Stimulated activated CD4-positive, alpha-beta T cell treated with anti-CD3 and anti-CD28 coated beads, Interleukin-1b, Interleukin-23, amount 100 ng/mL, for 48 hours (primary cell): ENCODE results near the gene CYFIP1.
A peak's percentile ranks its signal among the peaks of the same experiment; 100 is the strongest.

Experiments used
- DNase-seq: peaks from one replicate; pipeline ENCODE4 v3.0.0-alpha.2; 2020

The CYFIP1 gene

GRCh38 chr15:22861161-22861560 is 119.0 kb downstream of the CYFIP1 start:
- no peak for DNase-seq

- no peak for DNase-seq
These were observed 123.5 kb downstream of the CYFIP1 start for GRCh38 chr15:22856659-22857058.

DNA sequence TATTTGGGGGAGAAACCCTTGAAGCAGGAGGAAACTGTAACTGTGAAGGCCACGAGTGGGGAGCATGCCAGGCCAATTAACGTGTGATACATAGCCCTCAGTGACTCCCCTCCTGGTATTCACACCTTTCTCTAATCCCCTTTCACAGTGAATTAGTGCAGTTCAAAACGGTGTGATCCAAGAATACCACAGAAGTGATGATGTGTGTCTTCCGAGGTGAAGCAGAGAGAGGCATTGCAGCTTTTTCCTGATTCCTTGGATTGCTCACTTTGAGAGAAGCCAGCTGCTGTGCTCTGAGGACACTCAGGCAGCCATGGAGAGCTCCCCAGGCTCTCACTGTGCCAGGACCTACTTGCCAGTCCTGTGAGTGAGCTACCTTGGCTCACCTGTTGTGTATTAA is 124.4 kb downstream of the CYFIP1 start:
- no peak for DNase-seq

- DNase-seq = peak; percentile 22
These were observed 128.7 kb downstream of the CYFIP1 start for GRCh38 chr15:22851513-22851912.

GRCh38 chr15:22850055-22850454 is 130.1 kb downstream of the CYFIP1 start:
- peak; percentile 16 for DNase-seq

DNA sequence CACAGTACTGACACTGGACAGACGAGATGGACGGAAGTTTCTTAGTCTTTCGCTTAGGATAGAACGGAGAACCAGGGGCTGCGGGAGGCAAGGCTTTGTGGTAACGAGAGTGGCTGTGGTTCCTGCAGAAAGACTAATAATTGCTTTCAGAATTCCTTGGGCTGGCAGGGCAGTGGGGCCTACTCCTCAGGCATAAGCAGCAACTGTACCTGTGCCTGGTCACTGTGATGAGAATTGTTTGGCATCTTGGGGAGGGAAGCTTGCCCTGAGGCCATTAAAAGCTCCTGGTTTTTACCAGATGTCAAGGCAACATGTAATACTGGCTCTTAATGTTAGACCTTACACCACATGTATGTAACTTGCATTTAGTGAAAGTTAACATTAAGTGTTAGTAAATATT is 134.1 kb downstream of the CYFIP1 start:
- DNase-seq = no peak

GRCh38 chr15:22845289-22845900 is 134.8 kb downstream of the CYFIP1 start:
- DNase-seq = no peak

GRCh38 chr15:22844421-22845288 is 135.5 kb downstream of the CYFIP1 start:
- DNase-seq = no peak

- no peak for DNase-seq
These were observed 141.0 kb downstream of the CYFIP1 start for GRCh38 chr15:22839046-22839695.

- peak; percentile 98 for DNase-seq
These were observed 141.7 kb downstream of the CYFIP1 start, which contains the start of gene NIPA2 for GRCh38 chr15:22838292-22839042. Gene NIPA2 (plus strand): TSS chr15:22838666. CDS start chr15:22851732, 13,066 bp downstream.

DNA sequence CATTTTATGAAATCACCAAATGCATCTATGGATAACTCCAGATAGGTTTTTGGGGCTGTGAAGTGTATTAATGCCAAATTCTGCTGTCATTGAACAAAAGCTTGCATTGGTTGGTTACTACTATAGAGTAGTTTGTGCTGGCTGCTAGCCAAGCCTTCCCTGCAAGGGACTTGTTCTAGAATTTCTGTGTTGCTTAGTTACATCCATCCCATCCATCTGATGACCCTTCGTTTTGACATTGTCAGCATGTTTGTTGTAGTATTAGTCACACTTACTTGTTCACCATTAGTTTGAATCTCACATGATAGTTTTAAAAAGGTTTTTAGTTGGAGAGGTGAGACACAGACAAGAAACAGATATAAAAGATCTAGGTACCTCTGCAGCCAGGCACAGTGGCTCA is 148.7 kb downstream of the CYFIP1 start:
- no peak for DNase-seq

GRCh38 chr15:22827125-22827524 is 153.0 kb downstream of the CYFIP1 start:
- no peak for DNase-seq

DNA sequence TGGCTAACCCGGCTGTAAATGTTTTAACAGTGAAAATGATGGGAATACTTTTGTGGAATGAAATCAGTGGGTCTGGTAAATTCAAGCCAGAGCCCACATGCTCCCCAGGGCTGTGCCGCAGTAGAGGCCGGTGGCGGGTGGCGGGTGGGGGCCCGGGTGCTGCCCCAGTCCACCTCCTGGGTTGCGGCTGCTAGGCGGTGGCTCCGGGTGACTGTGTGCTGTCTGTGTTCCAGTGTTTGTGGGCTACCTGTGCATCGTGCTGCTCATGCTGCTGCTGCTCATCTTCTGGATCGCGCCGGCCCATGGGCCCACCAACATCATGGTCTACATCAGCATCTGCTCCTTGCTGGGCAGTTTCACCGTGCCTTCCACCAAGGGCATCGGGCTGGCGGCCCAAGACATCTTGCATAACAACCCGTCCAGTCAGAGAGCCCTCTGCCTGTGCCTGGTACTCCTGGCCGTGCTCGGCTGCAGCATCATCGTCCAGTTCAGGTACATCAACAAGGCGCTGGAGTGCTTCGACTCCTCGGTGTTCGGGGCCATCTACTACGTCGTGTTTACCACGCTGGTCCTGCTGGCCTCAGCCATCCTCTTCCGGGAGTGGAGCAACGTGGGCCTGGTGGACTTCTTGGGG is 156.6 kb downstream of the CYFIP1 start:
- DNase-seq = no peak

GRCh38 chr15:22819651-22820050 is 160.5 kb downstream of the CYFIP1 start:
- DNase-seq = no peak
